Stimulated activated CD4-positive, alpha-beta T cell treated with anti-CD3 and anti-CD28 coated beads, Interleukin-4, amount 100 ng/mL, for 48 hours (primary cell): Measurements from ENCODE around the gene ART4.
A peak's percentile ranks its signal among the peaks of the same experiment; 100 is the strongest.

Experiments
- DNase-seq, 2 donors: peaks; one replicate each; pipeline ENCODE4 v3.0.0-alpha.2; 2020; ENCODE audit warnings: low read depth in 2 of 2

Gene ART4

DNA sequence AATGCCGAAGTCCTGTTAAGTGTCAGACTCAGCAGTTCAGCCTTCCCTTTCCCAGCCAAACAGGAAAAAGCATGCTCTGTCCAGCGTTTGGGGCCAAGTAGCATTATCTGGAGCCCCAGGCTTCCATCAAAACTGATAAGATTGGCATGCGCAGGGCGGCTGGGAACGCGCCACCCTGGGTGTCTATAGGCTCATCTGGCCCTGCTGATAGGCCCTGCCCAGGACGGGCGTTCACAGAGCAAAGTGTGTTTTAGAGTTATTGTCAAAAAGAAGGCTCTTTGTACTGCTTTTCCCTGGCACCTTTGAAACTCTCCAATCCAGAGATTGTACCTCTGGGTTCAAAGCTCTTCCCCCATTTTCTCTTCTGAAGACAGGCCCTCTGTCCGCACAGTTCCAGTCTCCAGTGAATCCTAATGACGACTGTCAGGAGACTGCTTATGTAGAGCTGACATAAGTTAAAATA lies at the start of gene ART4:
ART4 (minus strand) TSS at position 102 of the 463 bp plus-strand sequence. CDS start 413 bp downstream, outside the sequence.
- DNase-seq = no peak

DNA sequence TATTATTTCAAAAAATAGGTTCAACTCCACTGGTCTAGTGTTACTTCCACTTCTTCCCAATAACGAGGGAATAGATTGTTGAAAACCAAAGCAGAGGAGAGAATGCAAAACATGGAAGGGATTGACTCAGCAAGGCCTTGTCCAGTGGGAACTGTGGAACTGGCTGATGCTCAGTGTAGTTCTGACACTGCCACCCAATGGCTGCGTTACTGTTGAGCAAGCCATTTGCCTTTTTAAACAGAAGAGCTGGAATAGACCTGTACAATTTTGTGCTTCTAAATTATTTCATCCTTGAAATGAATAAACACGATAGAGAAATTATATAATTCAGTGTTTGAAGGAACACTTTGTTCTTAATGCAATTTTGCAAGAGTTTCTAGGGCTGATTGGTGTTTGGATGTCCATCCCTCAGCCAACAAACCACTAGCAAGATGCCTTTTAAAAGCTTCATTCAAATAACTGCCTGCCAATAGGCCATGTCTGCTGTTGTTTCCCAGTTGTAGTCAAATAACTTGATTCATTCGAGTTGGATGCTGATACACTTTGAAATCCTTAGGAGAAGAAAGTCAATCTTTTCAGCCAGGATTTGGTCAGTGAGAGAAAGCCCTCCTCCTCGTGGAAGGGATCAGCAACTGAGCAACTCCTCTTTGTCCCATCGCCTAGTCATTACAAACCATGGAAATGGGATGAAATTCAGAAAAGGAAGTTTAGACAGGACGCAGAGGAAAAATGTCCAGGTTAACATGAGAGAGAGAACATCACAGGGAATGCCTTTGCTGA lies 49.6 kb upstream of the ART4 start:
- DNase-seq = no peak

- no peak for DNase-seq
Observed at GRCh38 chr12:14890701-14891100, 47.4 kb upstream of the ART4 start.

DNA sequence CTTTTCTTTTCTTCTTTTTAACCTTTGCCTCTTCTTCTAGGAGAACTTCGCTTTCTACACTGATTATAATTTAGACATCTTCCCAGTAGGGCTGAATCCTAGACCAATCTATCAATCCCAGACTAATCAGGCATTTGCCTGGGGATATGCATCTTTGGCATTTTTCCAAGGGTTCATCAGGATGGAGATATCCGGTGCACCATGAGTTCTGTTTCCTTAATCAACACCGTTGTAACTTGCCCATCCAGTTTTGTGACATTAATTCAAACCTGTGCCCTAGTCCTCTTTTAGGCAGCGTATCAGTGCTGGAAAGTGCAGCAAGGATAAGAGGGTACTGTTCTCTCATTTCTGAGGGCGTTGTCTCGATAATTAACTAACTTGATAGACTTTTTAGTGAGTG lies 42.9 kb upstream of the ART4 start:
- no peak for DNase-seq

GRCh38 chr12:14885718-14886221 lies 42.4 kb upstream of the ART4 start, which contains the start of gene MGP:
MGP (minus strand) TSS chr12:14885854; CDS start chr12:14885791, 63 bp downstream.
- no peak for DNase-seq

DNA sequence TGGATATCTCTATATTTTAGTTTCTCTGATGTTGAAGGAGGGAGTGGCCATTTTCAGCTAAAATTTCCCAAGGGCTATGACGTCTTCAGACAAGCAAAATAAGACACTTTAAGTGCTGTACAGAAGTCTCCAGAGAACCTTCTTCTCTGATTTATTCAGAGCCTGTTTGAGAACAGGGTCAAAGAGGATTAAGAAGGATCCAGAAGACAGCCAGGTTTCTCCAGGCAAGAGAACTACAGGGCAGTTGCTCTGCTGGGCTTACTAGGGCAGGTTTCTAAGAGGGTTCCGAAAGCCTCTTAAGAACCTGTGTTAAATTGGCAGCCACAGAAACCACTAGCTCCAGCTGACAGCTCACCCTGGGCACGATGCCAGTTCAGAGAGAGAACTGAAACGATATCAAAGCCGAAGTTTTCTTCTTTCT lies 41.1 kb upstream of the ART4 start:
- peak; percentile 57 to 64 for DNase-seq

GRCh38 chr12:14883686-14884085 lies 40.4 kb upstream of the ART4 start:
- DNase-seq = no peak

DNA sequence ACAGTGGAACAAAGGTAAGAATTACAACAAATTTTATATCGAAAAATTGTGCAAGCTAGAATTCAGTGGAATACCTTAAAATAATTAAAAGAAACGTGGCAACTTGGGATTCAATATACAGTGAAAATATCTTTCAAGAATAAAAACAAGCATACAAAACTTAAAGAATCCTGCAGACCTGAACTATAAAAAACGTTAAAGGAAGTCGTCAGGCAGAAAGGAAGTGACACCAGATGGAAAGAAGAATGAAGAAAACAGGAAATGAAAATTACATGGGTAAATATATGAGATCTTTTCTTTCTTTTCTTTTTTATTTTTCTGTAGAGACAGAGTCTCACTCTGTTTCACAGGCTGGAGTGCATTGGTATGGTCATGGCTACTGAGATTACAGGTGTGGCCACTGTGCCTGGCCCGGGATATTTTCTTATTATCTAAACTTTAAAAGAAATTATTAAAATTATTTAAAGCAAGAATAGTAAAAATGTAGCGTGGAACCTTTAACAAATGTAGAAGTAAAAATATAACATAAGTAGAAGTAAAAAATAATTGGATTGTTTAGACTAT lies 37.6 kb upstream of the ART4 start:
- no peak for DNase-seq

DNA sequence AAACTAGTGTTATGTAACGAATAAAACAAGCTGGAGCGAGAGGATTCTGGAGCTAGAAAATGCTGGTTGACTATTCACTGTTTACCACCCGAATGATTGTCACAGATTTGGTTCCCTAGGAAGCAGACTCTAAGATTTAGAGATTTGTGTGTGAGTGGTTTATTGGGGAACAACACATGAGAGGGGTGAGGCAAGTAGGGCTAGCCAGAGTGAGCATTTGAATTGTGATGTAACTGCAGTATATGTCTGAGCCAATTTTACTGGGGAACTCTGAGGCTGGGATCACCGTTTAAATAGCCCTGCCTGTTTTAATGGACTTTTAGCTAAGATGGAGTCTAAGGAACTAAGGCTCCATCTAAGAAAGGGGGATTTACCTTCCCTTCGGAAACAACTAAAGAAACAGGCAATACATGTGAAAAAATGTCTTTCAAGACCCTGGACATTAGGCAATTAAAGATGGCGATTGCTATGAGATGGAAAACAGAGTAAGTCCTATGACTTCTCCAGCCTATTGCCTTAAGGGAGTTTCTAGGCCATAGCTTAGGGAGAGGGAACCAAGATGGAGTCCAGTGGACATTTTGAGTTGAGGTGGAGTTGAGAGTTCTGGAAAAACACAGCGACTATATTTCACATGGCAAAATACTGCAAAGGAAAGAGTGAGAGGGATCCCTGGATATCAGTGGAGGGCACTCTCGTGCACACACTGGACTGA lies 36.1 kb upstream of the ART4 start:
- no peak for DNase-seq

GRCh38 chr12:14878488-14878887 lies 35.2 kb upstream of the ART4 start:
- DNase-seq = no peak

- no peak for DNase-seq
Observed at GRCh38 chr12:14876833-14877232, 33.5 kb upstream of the ART4 start.

DNA sequence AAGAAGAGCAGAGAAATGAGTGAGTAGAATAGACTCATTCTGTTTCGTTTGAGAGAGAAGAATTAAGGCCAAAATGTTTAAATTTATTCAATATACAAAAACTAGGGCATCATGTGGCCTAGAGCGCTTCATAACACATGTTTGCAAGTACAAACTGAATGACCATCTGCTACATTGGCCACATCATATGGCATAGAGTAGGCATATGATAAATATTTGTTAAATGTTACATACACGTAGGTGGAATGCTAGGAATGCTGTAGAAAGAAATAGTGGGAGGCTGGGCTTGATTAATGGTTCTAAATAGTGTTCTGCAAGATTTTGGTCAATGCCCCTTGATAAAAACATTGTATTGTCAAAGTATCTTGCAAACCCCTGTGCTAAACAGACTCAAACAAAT lies 31.6 kb upstream of the ART4 start:
- no peak for DNase-seq

DNA sequence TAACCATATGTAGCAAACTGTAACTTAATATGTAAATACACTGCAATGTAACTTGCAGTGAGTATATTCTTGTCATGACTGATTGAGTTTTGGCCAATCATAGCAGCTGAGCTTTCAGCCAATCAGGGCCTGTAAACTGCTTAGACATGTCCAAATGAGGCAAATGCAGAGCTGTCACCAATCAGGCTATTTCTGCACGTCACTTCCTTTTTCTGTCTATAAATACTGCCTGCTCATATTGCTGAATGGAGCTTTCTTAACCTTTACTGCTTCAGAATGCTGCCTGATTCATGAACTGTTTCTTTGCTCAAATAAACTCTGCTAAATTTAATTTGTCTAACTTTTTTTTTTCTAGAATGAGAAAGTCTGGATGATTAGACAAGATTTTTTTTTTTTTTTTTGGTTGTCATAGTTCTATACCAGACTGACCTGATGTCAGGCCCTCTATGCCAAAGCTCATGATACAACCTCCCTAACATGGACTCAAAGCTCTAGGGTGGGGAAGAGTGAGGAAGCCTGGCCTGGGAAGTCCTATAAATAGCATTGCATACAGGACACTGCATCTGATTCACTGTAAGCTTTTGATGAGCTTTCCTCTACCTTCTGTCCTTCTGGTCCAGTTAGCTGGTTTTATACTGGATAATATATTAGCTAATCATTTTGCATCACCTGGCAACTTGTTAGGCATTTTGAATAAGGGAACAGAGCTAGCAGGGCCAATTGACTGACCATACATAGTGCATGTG lies 30.3 kb upstream of the ART4 start:
- DNase-seq = no peak

DNA sequence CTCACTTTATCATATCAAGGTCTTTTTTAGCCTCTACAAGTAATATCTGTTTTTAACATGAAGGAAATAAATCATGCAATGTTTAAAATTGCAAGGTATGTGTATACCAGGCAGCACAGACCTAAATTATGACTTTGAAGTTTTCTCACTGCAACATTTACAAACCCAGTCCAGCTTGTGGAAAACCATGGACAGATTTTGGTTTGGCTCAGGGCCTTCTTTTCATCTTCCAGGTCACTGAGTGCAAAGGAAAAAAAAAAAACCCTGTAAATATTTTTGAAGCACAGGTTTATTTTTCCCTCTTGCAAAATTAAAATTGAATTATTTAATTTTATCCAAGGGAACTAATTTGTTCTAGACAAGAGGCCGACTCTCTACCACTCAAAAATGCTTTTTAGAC lies 28.6 kb upstream of the ART4 start:
- no peak for DNase-seq

DNA sequence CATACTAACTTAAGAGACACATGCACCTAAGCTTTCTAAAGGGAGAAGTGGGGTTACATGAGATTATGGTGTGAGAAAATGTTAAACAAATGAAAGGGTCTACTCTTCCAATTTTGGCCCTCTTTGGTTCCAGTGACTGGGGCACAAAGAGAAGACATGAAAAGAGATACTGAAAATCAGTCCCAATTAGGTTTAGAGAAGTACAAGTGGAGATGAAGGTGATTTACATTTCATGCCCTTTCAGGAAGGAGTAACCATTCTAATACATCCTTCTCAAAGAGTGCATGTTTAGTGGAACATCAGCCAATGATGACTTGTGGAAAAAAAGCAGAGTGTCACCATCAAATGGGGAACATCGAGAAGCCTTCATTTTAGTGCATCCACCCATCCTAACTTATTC lies 27.9 kb upstream of the ART4 start:
- DNase-seq = no peak

DNA sequence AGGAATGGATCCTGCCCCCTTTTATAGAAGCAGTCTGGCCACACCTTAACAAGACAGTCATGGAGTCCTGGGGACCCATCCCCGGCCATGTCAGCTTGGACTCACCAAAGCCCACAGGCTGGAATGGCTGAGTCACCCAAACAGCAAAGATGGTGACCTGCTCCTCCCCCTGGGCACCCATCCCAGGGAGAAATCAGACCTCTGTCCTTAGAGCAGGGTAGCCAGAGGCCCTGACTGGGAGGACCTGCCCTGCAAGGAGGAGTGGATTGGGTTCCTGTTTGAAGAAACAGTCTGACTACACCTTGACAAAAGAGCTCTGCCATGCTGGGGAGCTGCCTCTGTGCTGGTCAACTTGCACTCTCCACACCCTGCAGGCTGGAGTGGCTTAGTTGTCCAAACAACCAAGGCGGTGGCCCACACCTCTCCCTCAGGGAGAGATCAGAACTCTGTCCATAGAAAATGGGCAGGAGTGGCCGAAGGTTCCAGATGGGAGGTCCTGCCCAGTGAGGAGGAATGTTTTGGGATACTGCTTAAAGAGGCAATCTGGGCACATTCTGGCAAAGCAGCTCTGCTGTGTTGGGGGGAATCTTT lies 25.7 kb upstream of the ART4 start:
- no peak for DNase-seq

DNA sequence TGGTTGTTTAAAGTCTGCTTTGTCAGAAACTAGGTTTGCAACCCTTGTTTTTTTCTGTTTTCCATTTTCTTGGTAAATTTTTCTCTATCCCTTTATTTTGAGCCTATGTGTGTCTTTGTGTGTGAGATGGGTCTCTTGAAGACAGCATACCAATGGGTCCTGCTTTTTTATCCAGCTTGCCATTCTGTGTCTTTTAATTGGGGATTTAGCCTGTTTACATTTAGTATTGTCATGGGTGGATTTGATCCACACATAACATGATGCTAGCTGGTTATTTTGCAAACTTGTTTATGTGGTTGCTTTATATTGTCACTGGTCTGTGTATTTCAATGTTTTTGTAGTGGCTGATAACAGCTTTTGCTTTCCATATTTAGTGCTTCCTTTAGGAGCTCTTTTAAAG lies 17.2 kb upstream of the ART4 start:
- DNase-seq = no peak

- no peak for DNase-seq
Observed at GRCh38 chr12:14858513-14858912, 15.2 kb upstream of the ART4 start.

GRCh38 chr12:14854586-14855183 lies 11.4 kb upstream of the ART4 start:
- DNase-seq = no peak

GRCh38 chr12:14853961-14854360 lies 10.6 kb upstream of the ART4 start:
- no peak for DNase-seq

- DNase-seq = no peak
Observed at GRCh38 chr12:14852880-14853279, 9.6 kb upstream of the ART4 start.
